SU-DHL-6 (cell line): Measurements from ENCODE around the gene TUBA4B.

Experiments used
- H2AFZ ChIP-seq: fragments of 200-600 bp; sonication (generic); 2 replicates; pipeline ENCODE4 v1.6.1; 2014; ENCODE audit warnings: low read depth, mild to moderate bottlenecking, moderate library complexity, mixed read lengths, antibody characterized with exemption, low read length; ENCODE audit not compliant: severe bottlenecking
- H3F3A ChIP-seq: fragments of 200-600 bp; shearing (Covaris generic); 2 replicates; pipeline ENCODE4 v1.6.0; 2016; ENCODE audit warnings: antibody characterized with exemption, mild to moderate bottlenecking; ENCODE audit not compliant: insufficient read depth
- H3K27ac ChIP-seq: fragments of 200-600 bp; sonication (generic); 2 replicates; pipeline ENCODE4 v1.5.1; 2016; ENCODE audit warnings: low read depth, mild to moderate bottlenecking, low read length, moderate library complexity, mixed read lengths
- H3K27me3 ChIP-seq: fragments of 200-600 bp; sonication (generic), shearing (Covaris generic); 2 replicates; pipeline ENCODE4 v1.6.0; 2014; ENCODE audit warnings: mild to moderate bottlenecking, low read length
- H3K36me3 ChIP-seq: fragments of 200-600 bp; sonication (generic); 2 replicates; pipeline ENCODE4 v1.6.1; 2014; ENCODE audit warnings: mild to moderate bottlenecking, low read length, mixed read lengths
- H3K4me2 ChIP-seq: fragments of 300-600, 200-600 bp; shearing (Covaris generic), sonication (generic); 2 replicates; pipeline ENCODE4 v1.6.0; 2014; ENCODE audit warnings: low read length, low read depth, mild to moderate bottlenecking; ENCODE audit not compliant: poor library complexity, severe bottlenecking
- H3K4me3 ChIP-seq: fragments of 200-600 bp; sonication (generic); 2 replicates; pipeline ENCODE4 v1.5.1; 2014; ENCODE audit warnings: antibody characterized with exemption, low read length, mild to moderate bottlenecking, mixed read lengths; ENCODE audit not compliant: insufficient read depth, poor library complexity, severe bottlenecking
- H3K79me2 ChIP-seq: fragments of 200-600 bp; sonication (generic); 2 replicates; pipeline ENCODE4 v1.6.1; 2014; ENCODE audit warnings: mild to moderate bottlenecking, low read length, moderate library complexity; ENCODE audit not compliant: insufficient read depth
- H3K9ac ChIP-seq: fragments of 200-600 bp; sonication (generic); 2 replicates; pipeline ENCODE4 v1.7.0; 2014; ENCODE audit warnings: mild to moderate bottlenecking, low read length
- H3K9me2 ChIP-seq: fragments of 200-600 bp; sonication (generic); replicated peaks from 2 replicates; pipeline ENCODE4 v1.6.1; 2014; ENCODE audit warnings: low read length; ENCODE audit not compliant: insufficient read depth
- H3K9me3 ChIP-seq: fragments of 200-600 bp; sonication (generic); 2 replicates; pipeline ENCODE4 v1.6.1; 2014; ENCODE audit warnings: low read length, mixed read lengths; ENCODE audit not compliant: insufficient read depth
- H4K20me1 ChIP-seq: fragments of 200-600 bp; sonication (generic); 2 replicates; pipeline ENCODE4 v1.6.1; 2014; ENCODE audit warnings: low read depth, mild to moderate bottlenecking, antibody characterized with exemption, low read length, moderate library complexity, mixed read lengths
- CTCF ChIP-seq: fragments of 200-600 bp; sonication (generic); IDR thresholded peaks from one replicate; pipeline ENCODE4 v1.5.1; 2017; ENCODE audit warnings: antibody characterized with exemption, mild to moderate bottlenecking, low read length, moderate library complexity; ENCODE audit not compliant: insufficient read depth, poor library complexity, severe bottlenecking
- EZH2phosphoT487 ChIP-seq: fragments of 200-600 bp; sonication (generic), shearing (Covaris generic); conservative IDR thresholded peaks from 2 replicates; pipeline ENCODE4 v1.6.1; 2018; ENCODE audit warnings: mild to moderate bottlenecking, antibody characterized with exemption, low read length, moderate library complexity, mixed read lengths

Gene TUBA4B

DNA sequence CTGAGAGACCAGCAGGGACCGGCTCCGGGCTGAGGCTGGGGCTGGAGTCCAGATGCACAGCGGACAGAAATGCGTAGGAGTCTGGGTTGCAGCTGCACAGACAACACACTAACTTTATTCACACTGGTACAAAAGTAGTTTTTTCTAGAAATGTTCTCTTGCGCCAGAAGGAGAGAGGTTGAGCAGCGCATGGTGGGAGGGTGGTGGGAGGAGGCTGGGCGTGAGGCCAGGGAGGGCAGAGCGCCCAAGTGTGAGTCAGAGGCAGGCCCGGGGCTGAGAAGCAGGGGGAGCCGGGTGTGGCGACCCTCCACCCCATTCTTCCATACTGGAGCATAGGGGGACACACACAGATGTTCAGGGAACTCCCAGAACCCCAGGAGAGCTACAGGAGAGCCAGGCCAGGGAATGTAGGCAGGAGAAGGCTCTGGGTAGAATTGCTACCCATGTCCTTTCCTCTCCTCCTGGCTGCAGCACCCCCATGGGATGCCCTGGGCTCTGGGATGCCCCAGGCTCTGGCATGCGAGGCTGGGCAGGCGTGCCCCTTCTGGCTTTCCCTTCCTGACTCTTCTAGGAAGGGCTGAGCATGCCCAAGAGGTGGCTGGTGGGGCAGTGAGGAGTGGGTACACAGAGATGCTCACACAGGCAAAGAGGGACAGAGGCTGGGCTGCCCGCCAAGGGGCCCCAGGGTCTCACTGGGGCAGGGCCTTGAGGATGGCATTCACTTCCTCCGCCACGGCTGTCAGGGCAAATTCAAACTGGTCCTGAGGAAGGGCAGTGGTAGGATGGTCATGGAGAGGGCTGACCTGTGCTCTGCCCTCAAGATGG lies 36.7 kb downstream of the TUBA4B start:
- no peak overlapping the region for H3K9ac ChIP-seq
- H3K27ac ChIP-seq = no peak overlapping the region
- no peak overlapping the region for H3K4me2 ChIP-seq
- H3K79me2 ChIP-seq = no peaks in the 10 kb centered on the region
- H4K20me1 ChIP-seq = no peaks in the 10 kb centered on the region
- no peaks in the 10 kb centered on the region for H3K9me3 ChIP-seq
- TF ChIP-seq EZH2phosphoT487 = no peak
- no peak for TF ChIP-seq CTCF
- no peaks in the 10 kb centered on the region for H3K36me3 ChIP-seq
- H2AFZ ChIP-seq = no peak overlapping the region
- H3K9me2 ChIP-seq = no peaks in the 10 kb centered on the region
- no peaks in the 10 kb centered on the region for H3F3A ChIP-seq
- no peaks in the 10 kb centered on the region for H3K27me3 ChIP-seq
- no peak overlapping the region for H3K4me3 ChIP-seq

- H3K9me3 ChIP-seq = no peaks in the 10 kb centered on the region
- no peak overlapping the region for H3K9ac ChIP-seq
- no peak overlapping the region for H3K27ac ChIP-seq
- H3K27me3 ChIP-seq = no peaks in the 10 kb centered on the region
- no peaks in the 10 kb centered on the region for H3K9me2 ChIP-seq
- H2AFZ ChIP-seq = no peak overlapping the region
- no peaks in the 10 kb centered on the region for H3K79me2 ChIP-seq
- no peak overlapping the region for H3K4me3 ChIP-seq
- TF ChIP-seq CTCF = no peak
- no peak for TF ChIP-seq EZH2phosphoT487
- H3K36me3 ChIP-seq = no peaks in the 10 kb centered on the region
- H3F3A ChIP-seq = no peaks in the 10 kb centered on the region
- no peak overlapping the region for H3K4me2 ChIP-seq
- no peaks in the 10 kb centered on the region for H4K20me1 ChIP-seq
Observed at GRCh38 chr2:219290381-219291171, 37.5 kb downstream of the TUBA4B start.

DNA sequence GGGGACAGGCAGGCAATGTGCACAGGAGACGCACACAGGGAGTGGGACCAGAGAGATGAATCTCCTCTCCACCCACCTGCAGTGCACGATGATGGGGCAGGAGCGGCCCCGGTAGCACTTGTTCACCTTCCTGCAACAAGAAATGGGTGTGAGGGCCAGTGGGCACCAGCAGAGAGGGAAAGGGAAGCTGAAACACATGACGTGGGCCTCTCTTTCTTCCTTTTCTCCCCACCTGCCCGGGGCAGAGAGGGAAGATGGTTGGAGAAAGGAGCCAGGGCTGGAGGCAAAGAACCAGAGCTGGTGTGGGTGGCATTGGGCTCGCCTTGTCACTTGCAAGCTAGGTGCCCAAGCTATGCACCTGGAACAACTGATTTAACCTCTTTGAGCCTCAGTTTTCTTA lies 38.4 kb downstream of the TUBA4B start:
- TF ChIP-seq CTCF (no peak), EZH2phosphoT487 (no peak)
- Histone ChIP-seq H3K9me3 (no peaks in the 10 kb centered on the region), H2AFZ (no peak overlapping the region)

More for the DNA sequence above, 38.4 kb downstream of the TUBA4B start:
- Histone ChIP-seq H3K27ac (no peak overlapping the region), H4K20me1 (no peaks in the 10 kb centered on the region), H3K4me3 (no peak overlapping the region), H3K9me2 (no peaks in the 10 kb centered on the region), H3K79me2 (no peaks in the 10 kb centered on the region), H3K4me2 (no peak overlapping the region), H3K9ac (no peak overlapping the region), H3K27me3 (no peaks in the 10 kb centered on the region), H3F3A (no peaks in the 10 kb centered on the region), H3K36me3 (no peaks in the 10 kb centered on the region)
